Heart left ventricle (tissue), 16 donors: ENCODE results near the gene ANKRD29. TPM values are rescaled to one million over a fixed set of nuclear protein-coding genes. Genes with fewer than 3 reads are reported as not detected.
A peak's percentile ranks its signal among the peaks of the same experiment; 100 is the strongest.

Experiments
- ATAC-seq, 4 donors: fragments of 200-7000 bp; cut with Tn5 transposase; one replicate each; pipeline ENCODE4 v1.9.1; 2020 to 2022; ENCODE audit warnings: moderate library complexity in 4 of 4, mild to moderate bottlenecking in 3 of 4, moderate number of reproducible peaks in 1 of 4
- DNase-seq, 5 donors: peaks; one replicate each; pipeline ENCODE4 v3.0.0-alpha.2; 2020
- H3K27ac ChIP-seq, 12 donors: fragments of 200-600 bp; sonication (generic) in 4 of 12; one replicate each; pipeline versions ENCODE4 v1.5.0 to v1.8.0; 2016 to 2022; ENCODE audit warnings: mild to moderate bottlenecking in 2 of 12
- H3K27me3 ChIP-seq, 9 donors: fragments of 200-600 bp; sonication (generic) in 2 of 9; one replicate each; pipeline versions ENCODE4 v1.5.1 to v1.8.0; 2016 to 2022; ENCODE audit warnings: mild to moderate bottlenecking in 3 of 9
- H3K36me3 ChIP-seq, 9 donors: fragments of 200-600 bp; sonication (generic) in 2 of 9; one replicate each; pipeline versions ENCODE4 v1.5.0 to v1.8.0; 2018 to 2022; ENCODE audit warnings: mild to moderate bottlenecking in 2 of 9
- H3K4me1 ChIP-seq, 12 donors: fragments of 200-600 bp; sonication (generic) in 4 of 12; one replicate each; pipeline versions ENCODE4 v1.5.0 to v1.8.0; 2016 to 2022; ENCODE audit warnings: mild to moderate bottlenecking in 3 of 12
- H3K4me3 ChIP-seq, 12 donors: fragments of 200-600 bp; sonication (generic) in 4 of 12; one replicate each; pipeline versions ENCODE4 v1.5.0 to v1.8.0; 2017 to 2022; ENCODE audit warnings: mild to moderate bottlenecking in 9 of 12, moderate library complexity in 4 of 12
- H3K9me3 ChIP-seq, 12 donors: fragments of 200-600 bp; sonication (generic) in 4 of 12; one replicate each; pipeline versions ENCODE4 v1.5.0 to v1.8.0; 2016 to 2022; ENCODE audit warnings: mild to moderate bottlenecking in 1 of 12
- POLR2A ChIP-seq, 2 donors: fragments of 450-650 bp; IDR thresholded peaks; one replicate each; pipeline ENCODE4 v1.6.1; 2017; ENCODE audit warnings: antibody characterized with exemption in 2 of 2, mild to moderate bottlenecking in 2 of 2, moderate library complexity in 2 of 2
- WGBS, 4 donors: extraction: QIAGEN DNeasy Blood & Tissue Kit in 2 of 4; methylation state at CpG; one replicate each; pipeline versions ENCODE4 v1.1.5 to v1.1.7; 2013 to 2018; 5-methylcytosine and 5-hydroxymethylcytosine counted together
- intact Hi-C, 10 donors: fragments of 100-400 bp; cut with DNase I; formaldehyde crosslinking; loops; one replicate each; pipeline versions ENCODE4 v1.11.1 to v1.14.2; 2022
- polyA plus RNA-seq, 2 donors: library from polyadenylated mRNA; stranded (reverse); fragments of 200-250 nt; gene quantifications; one replicate each; pipeline ENCODE4 v1.2.3, GENCODE V29; 2013
- total RNA-seq, 9 donors: library from RNA; depleted of rRNA in 2 of 9; stranded (reverse); fragments of >200 nt in 2 of 9; fragmentation: NEBNext Ultra II Directional in 3 of 9; extraction: Animal tissue kit (Norgen Biotek cat#: 25700) in 3 of 9; gene quantifications; one replicate each; pipeline versions ENCODE4 v1.1.0 to v1.2.4, GENCODE V29; 2016 to 2023
- TF ChIP-seq, protein P1 (sequence below), 12 donors: fragments of 200-600 bp; sonication (generic) in 4 of 12; IDR thresholded peaks; one replicate each; pipeline versions ENCODE4 v1.5.0 to v1.8.0; 2018 to 2022; ENCODE audit warnings: antibody characterized with exemption in 12 of 12, mild to moderate bottlenecking in 5 of 12
- donor health status: ischemic (EF 13 %, LVEDD 7.1; RV severe dilation, severe dysfunction).
- donor health status: healthy with polysubstance abuse.
- donor health status: DM: no; HTN: yes; CAD: no.
- donor health status: DM: no; HTN: no; CAD: no.
- donor health status: ischemic (EF 25% LVEDD 6.9; RV normal size, moderate dysfunction).
- donor health status: ischemic (EF 25% LVEDD 5.7; RV mildly dilated, moderate dysfunction).
- donor health status: healthy.
- donor health status: DM: yes; HTN: yes; CAD: no.
- donor health status: ischemic (EF 35%, LVEDD 5.7; RV mildly dilated, moderate dysfunction).
- donor health status: nonischemic (EF 11% LVEDD 7.7; RV severe dilation, severe dysfunction).
- donor health status: DM: yes; HTN: yes; CAD: no.
- donor health status: PGD.
- donor health status: ischemic (EF 29% LVEDD 5.4; RV normal size, mild dysfunction).
- donor health status: nonischemic (EF 23%, LVEDD 6.1; RV moderate dilation, normal function).

ANKRD29 gene
- total and polyA plus RNA-seq, 11 donors = 1.7 to 7.1 (median 4.9) TPM

DNA sequence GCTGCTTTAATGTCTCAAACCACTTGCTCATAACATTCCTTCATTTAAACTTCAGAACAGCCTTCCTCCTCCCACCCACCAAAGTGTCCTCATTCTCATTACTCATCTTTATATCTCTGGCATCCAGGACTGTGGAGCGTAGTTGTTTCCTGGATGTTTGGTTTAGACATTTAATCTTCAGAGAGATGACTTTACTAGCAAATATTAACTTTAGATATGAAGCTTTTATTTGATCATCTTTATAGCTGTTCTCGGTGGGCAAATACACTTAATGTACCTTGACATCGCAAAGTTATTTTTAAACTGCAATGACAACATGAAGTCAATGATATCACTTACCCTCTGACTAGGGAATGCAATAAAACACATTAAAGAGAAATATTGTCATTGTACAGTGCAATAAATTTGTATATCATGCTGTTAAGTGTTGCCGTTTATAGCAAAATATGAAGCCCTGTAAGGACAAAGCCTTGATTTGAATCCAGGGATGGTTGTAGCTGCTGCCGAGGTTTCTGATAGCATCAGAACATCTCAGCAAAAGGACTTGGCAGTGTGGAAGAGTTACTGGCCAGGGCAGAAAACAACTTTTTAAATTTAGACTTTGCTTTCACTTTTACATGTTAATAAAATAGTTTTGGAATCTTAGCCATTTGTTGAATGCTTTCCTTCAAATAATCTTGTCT is 21.9 kb upstream of the ANKRD29 start:
- H3K4me1 ChIP-seq = peaks cover 0 to 17% (median 8%) of the 10 kb centered on the region in 12 donors
- H3K9me3 ChIP-seq = no peaks in the 10 kb centered on the region
- no peak overlapping the region for H3K4me3 ChIP-seq
- intact Hi-C loops = loop anchor here in 1 of 10 donors (5.0 kb wide), 1 partner anchor 62 kb away; no protein-coding TSS in a partner anchor
- no peaks in the 10 kb centered on the region for H3K36me3 ChIP-seq
- 44 to 48% (median 47%) methylated on average over 5 of the region's 5 CpGs for WGBS, 4 donors
- DNase-seq (no peak), ATAC-seq (peak in 2 of 4 donors; percentile 29 to 41)
- H3K27me3 ChIP-seq = peaks cover 0 to 26% (median 0%) of the 10 kb centered on the region in 9 donors
- H3K27ac ChIP-seq = peak overlapping the region in 3 of 12 donors; percentile 5 to 57 (median 5)
- TF ChIP-seq POLR2A (IDR thresholded peaks at IDR 0.05) = no peak
- TF ChIP-seq, protein P1, sequence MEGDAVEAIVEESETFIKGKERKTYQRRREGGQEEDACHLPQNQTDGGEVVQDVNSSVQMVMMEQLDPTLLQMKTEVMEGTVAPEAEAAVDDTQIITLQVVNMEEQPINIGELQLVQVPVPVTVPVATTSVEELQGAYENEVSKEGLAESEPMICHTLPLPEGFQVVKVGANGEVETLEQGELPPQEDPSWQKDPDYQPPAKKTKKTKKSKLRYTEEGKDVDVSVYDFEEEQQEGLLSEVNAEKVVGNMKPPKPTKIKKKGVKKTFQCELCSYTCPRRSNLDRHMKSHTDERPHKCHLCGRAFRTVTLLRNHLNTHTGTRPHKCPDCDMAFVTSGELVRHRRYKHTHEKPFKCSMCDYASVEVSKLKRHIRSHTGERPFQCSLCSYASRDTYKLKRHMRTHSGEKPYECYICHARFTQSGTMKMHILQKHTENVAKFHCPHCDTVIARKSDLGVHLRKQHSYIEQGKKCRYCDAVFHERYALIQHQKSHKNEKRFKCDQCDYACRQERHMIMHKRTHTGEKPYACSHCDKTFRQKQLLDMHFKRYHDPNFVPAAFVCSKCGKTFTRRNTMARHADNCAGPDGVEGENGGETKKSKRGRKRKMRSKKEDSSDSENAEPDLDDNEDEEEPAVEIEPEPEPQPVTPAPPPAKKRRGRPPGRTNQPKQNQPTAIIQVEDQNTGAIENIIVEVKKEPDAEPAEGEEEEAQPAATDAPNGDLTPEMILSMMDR (IDR thresholded peaks at IDR 0.05) = no peak

DNA sequence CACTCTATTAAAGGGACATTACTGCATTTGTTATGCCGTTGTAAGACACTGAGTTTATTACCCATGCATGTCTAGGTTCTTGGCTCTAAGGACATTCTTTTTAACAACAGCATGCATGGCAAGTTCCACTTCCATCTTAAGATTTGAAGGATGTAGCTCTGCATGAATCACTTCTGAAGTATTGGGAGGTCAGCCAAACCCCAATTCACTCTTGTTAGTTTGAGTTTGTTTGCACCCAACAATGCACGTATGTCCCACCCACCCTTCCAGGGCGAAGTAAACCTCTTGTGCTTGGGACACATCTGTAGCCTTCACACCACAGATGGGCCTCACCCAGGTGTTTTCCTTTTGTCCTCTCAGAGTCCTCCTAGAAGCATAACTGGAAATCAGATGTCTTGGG is 21.0 kb upstream of the ANKRD29 start:
- no peaks in the 10 kb centered on the region for H3K9me3 ChIP-seq
- no peak for TF ChIP-seq POLR2A (IDR thresholded peaks at IDR 0.05)
- TF ChIP-seq, protein P1 (IDR thresholded peaks at IDR 0.05) = no peak
- peaks cover 0 to 9% (median 4%) of the 10 kb centered on the region in 12 donors for H3K4me1 ChIP-seq
- ATAC-seq (no peak), DNase-seq (no peak)
- H3K27me3 ChIP-seq = peaks cover 0 to 16% (median 0%) of the 10 kb centered on the region in 9 donors
- intact Hi-C loops = no loop called here
- no peaks in the 10 kb centered on the region for H3K36me3 ChIP-seq
- whole genome bisulfite sequencing, 4 donors = 57 to 76% (median 60%) methylated on average over 3 of the region's 3 CpGs
- H3K4me3 ChIP-seq = no peak overlapping the region
- H3K27ac ChIP-seq = no peak overlapping the region

DNA sequence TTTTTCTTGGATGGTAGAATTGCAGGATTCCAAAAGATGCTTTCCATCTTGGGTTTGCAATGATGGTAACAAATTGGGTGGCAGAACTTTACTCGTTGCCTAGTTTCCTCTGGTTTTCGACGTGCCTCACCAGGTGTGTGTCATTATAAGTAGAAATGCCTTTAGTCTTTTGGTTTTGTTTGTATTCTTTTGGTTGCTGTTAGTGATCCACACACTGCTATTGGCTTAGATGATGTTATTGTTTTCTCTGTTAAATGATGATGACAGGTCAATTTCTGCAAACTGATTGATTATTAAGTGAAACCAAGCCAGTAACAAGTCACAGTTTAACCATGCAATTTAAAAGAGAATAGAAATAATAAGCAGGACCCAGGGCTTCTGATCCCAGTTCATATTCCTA is 20.4 kb upstream of the ANKRD29 start:
- TF ChIP-seq, protein P1 (IDR thresholded peaks at IDR 0.05) = no peak
- TF ChIP-seq POLR2A (IDR thresholded peaks at IDR 0.05) = no peak
- intact Hi-C loops = no loop called here
- no peak overlapping the region for H3K4me3 ChIP-seq
- no peaks in the 10 kb centered on the region for H3K9me3 ChIP-seq
- no peak for DNase-seq
- no peaks in the 10 kb centered on the region for H3K36me3 ChIP-seq
- no peak overlapping the region for H3K27ac ChIP-seq
- WGBS, 4 donors = 87 to 97% (median 96%) methylated on average over 3 of the region's 3 CpGs
- peaks cover 0 to 11% (median 0%) of the 10 kb centered on the region in 9 donors for H3K27me3 ChIP-seq
- ATAC-seq = no peak
- H3K4me1 ChIP-seq = peaks cover 0 to 7% (median 2%) of the 10 kb centered on the region in 12 donors

- ATAC-seq (no peak), DNase-seq (no peak)
- no peak overlapping the region for H3K4me3 ChIP-seq
- intact Hi-C loops = no loop called here
- H3K27ac ChIP-seq = no peak overlapping the region
- H3K4me1 ChIP-seq = peaks cover 0 to 7% (median 2%) of the 10 kb centered on the region in 12 donors
- H3K36me3 ChIP-seq = no peaks in the 10 kb centered on the region
- 91 to 98% (median 96%) methylated on average over 1 of the region's 1 CpG for WGBS, 4 donors
- TF ChIP-seq, protein P1 (IDR thresholded peaks at IDR 0.05) = no peak
- TF ChIP-seq POLR2A (IDR thresholded peaks at IDR 0.05) = no peak
- H3K9me3 ChIP-seq = no peaks in the 10 kb centered on the region
- peaks cover 0 to 6% (median 0%) of the 10 kb centered on the region in 9 donors for H3K27me3 ChIP-seq
Measured at GRCh38 chr18:23682472-23682871, 19.8 kb upstream of the ANKRD29 start.
